Measurements from ENCODE around the gene BEND5. TPM values are rescaled to one million over a fixed set of nuclear protein-coding genes. Genes with fewer than 3 reads are reported as not detected.

BEND5 gene
- total and polyA plus RNA-seq, 8 donors = 1.0 to 48.2 (median 3.6) TPM

- H3K36me3 ChIP-seq = no peaks in the 10 kb centered on the region
- no peaks in the 10 kb centered on the region for H3K27me3 ChIP-seq
- TF ChIP-seq CTCF (IDR thresholded peaks at IDR 0.05) = no peak
- no peak for TF ChIP-seq POLR2AphosphoS5 (IDR thresholded peaks at IDR 0.05)
- no peak for TF ChIP-seq EP300 (IDR thresholded peaks at IDR 0.05)
- no peak for TF ChIP-seq POLR2A (IDR thresholded peaks at IDR 0.05)
- no peak for DNase-seq
- intact Hi-C loops (cut with DNase I; ENCODE audit: low total_unique reads) = no loop called here
- H3K4me1 ChIP-seq = no peaks in the 10 kb centered on the region
- no peak overlapping the region for H3K4me3 ChIP-seq
- H3K27ac ChIP-seq = no peak overlapping the region
- 80 to 90% (median 87%) methylated on average over 5 of the region's 5 CpGs for WGBS, 5 donors
- H3K9me3 ChIP-seq = no peaks in the 10 kb centered on the region
These were observed 90.5 kb downstream of the BEND5 start for GRCh38 chr1:48686159-48686558.

DNA sequence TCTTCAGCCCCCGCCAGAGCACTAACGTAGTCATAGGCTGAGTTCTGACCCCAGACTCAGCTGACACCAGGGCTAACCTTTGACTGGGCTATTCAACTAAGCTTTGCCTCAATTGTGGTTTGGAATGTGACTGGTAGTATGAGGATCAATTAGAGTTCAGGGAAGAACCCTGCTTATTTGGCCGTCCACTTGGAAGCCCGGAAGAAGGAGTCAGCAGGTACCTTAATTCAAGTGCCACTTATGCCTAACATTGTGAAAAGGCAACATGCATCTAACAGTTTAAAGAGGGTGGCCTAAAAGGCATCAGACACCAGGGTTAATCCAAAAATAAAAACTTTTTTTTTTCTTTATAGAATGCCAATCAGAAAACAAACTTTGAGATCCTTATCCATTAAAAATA, 92.3 kb downstream of the BEND5 start:
- H3K4me3 ChIP-seq = no peak overlapping the region
- no peaks in the 10 kb centered on the region for H3K4me1 ChIP-seq
- H3K9me3 ChIP-seq = no peaks in the 10 kb centered on the region
- intact Hi-C loops (cut with DNase I; ENCODE audit: low total_unique reads) = no loop called here
- no peaks in the 10 kb centered on the region for H3K27me3 ChIP-seq
- no peaks in the 10 kb centered on the region for H3K36me3 ChIP-seq
- TF ChIP-seq EP300 (IDR thresholded peaks at IDR 0.05) = no peak
- no peak for TF ChIP-seq POLR2A (IDR thresholded peaks at IDR 0.05)
- no peak for TF ChIP-seq CTCF (IDR thresholded peaks at IDR 0.05)
- no peak for TF ChIP-seq POLR2AphosphoS5 (IDR thresholded peaks at IDR 0.05)
- no peak for DNase-seq
- H3K27ac ChIP-seq = no peak overlapping the region
- WGBS, 5 donors = 86 to 95% (median 92%) methylated on average over 4 of the region's 4 CpGs

GRCh38 chr1:48683839-48684238, 92.9 kb downstream of the BEND5 start:
- intact Hi-C loops (cut with DNase I; ENCODE audit: low total_unique reads) = no loop called here
- no peak for TF ChIP-seq CTCF (IDR thresholded peaks at IDR 0.05)
- TF ChIP-seq EP300 (IDR thresholded peaks at IDR 0.05) = no peak
- no peak for TF ChIP-seq POLR2AphosphoS5 (IDR thresholded peaks at IDR 0.05)
- no peak for TF ChIP-seq POLR2A (IDR thresholded peaks at IDR 0.05)

DNA sequence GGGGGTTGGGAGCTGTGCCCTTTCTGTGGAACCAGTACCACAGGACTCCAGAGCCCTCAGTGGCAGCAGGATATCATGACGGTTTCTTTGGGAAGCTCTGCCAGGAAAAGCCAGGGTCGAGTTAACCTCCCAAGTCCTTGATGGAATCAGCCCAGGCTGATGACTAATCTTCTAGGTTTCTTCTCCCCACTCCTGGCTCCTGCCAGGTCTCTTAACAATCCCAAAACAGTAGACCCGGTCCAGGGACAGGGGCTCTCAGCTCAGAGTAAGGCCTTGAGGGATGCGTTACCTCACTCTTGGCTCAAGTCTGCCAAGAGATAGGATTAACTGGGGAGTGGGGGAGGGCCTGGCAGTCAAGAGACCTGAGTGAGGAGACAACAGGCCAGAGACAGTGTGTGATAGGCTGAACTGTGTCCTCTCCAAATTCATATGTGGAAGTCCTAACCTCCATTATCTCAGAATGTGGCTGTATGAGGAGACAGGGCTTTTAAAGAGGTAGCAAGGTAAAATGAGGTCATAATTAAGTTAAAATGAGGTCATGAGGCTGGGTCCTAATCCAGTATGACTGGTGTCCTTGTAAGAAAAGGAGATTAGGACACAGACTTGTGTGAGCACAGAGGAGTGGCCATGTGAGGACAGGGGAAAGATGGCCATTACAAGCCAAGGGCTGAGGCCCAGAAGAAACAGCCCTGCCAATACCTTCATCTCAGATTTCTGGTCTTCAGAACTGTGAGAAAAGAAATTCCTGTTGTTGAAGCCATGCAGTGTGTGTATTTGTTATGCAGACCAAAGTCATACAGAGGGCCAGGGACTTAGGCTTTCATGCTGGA, 95.0 kb downstream of the BEND5 start:
- H3K27me3 ChIP-seq = peaks cover 0 to 7% (median 0%) of the 10 kb centered on the region in 3 donors
- H3K36me3 ChIP-seq = no peaks in the 10 kb centered on the region
- DNase-seq = no peak
- intact Hi-C loops (cut with DNase I; ENCODE audit: low total_unique reads) = no loop called here
- peaks cover 0 to 11% (median 10%) of the 10 kb centered on the region in 4 donors for H3K4me1 ChIP-seq
- TF ChIP-seq EP300 (IDR thresholded peaks at IDR 0.05) = no peak
- TF ChIP-seq CTCF (IDR thresholded peaks at IDR 0.05) = no peak
- TF ChIP-seq POLR2A (IDR thresholded peaks at IDR 0.05) = no peak
- TF ChIP-seq POLR2AphosphoS5 (IDR thresholded peaks at IDR 0.05) = no peak
- H3K4me3 ChIP-seq = no peak overlapping the region
- WGBS, 5 donors = 47 to 78% (median 74%) methylated on average over 2 to 4 of the region's 4 CpGs
- no peak overlapping the region for H3K27ac ChIP-seq
- no peaks in the 10 kb centered on the region for H3K9me3 ChIP-seq

More at GRCh38 chr1:48683839-48684238, 92.9 kb downstream of the BEND5 start:
- no peak for DNase-seq
- WGBS, 5 donors = 69 to 86% (median 73%) methylated on average over 3 of the region's 3 CpGs
- H3K36me3 ChIP-seq = no peaks in the 10 kb centered on the region
- H3K27ac ChIP-seq = no peak overlapping the region
- no peaks in the 10 kb centered on the region for H3K9me3 ChIP-seq
- H3K27me3 ChIP-seq = peaks cover 0 to 3% (median 0%) of the 10 kb centered on the region in 3 donors
- H3K4me1 ChIP-seq = no peaks in the 10 kb centered on the region
- no peak overlapping the region for H3K4me3 ChIP-seq

Data from stomach (tissue), 9 donors.